Dedifferentiated amniotic fluid mesenchymal stem cell (primary cell): Measurements from ENCODE around the gene CRTC1.

Experiments used
- DNase-seq: peaks from one replicate; pipeline ENCODE4 v3.0.0-alpha.2; 2016; ENCODE audit errors: extremely low spot score

CRTC1 gene

GRCh38 chr19:18769989-18770528 lies 86.6 kb downstream of the CRTC1 start:
- DNase-seq: no peak

- no peak for DNase-seq
Measured at GRCh38 chr19:18770663-18771327, 87.3 kb downstream of the CRTC1 start.

- no peak for DNase-seq
Measured at GRCh38 chr19:18771328-18772242, 88.1 kb downstream of the CRTC1 start.

- no peak for DNase-seq
Measured at GRCh38 chr19:18772620-18773587, 89.4 kb downstream of the CRTC1 start.

GRCh38 chr19:18773682-18774081 lies 90.2 kb downstream of the CRTC1 start:
- no peak for DNase-seq

- DNase-seq: no peak
Measured at GRCh38 chr19:18774107-18774506, 90.6 kb downstream of the CRTC1 start.

GRCh38 chr19:18774782-18775444 lies 91.4 kb downstream of the CRTC1 start:
- no peak for DNase-seq

- DNase-seq: no peak
Measured at GRCh38 chr19:18775586-18776287, 92.3 kb downstream of the CRTC1 start.

- DNase-seq: no peak
Measured at GRCh38 chr19:18776288-18776594, 92.8 kb downstream of the CRTC1 start.

GRCh38 chr19:18776736-18777135 lies 93.3 kb downstream of the CRTC1 start:
- no peak for DNase-seq

GRCh38 chr19:18777301-18778075 lies 94.0 kb downstream of the CRTC1 start:
- no peak for DNase-seq

GRCh38 chr19:18778076-18778389 lies 94.6 kb downstream of the CRTC1 start:
- no peak for DNase-seq

GRCh38 chr19:18778826-18779495 lies 95.5 kb downstream of the CRTC1 start:
- DNase-seq: no peak

GRCh38 chr19:18780081-18780480 lies 96.6 kb downstream of the CRTC1 start:
- DNase-seq: no peak

- DNase-seq: no peak
Measured at GRCh38 chr19:18780631-18781030, 97.2 kb downstream of the CRTC1 start.

- DNase-seq: no peak
Measured at GRCh38 chr19:18781047-18781600, 97.6 kb downstream of the CRTC1 start.

- DNase-seq: no peak
Measured at GRCh38 chr19:18781885-18782527, 98.5 kb downstream of the CRTC1 start.

- no peak for DNase-seq
Measured at GRCh38 chr19:18782559-18783225, 99.2 kb downstream of the CRTC1 start.
